DMS153 (cell line): ENCODE results near the gene ARHGEF6.
"Not testable (repeated sequence)": the region's sequence is repeated elsewhere in the genome, so short reads cannot be mapped to it uniquely, and the experiment has no call there.

Experiments used
- DNase-seq: peaks from one replicate; lab custom pipeline; 2025; lab: John Stamatoyannopoulos, UW

ARHGEF6 gene

GRCh38 chrX:136780763-136781162 is at the start of gene ARHGEF6:
TSS of gene ARHGEF6 (minus strand) at chrX:136780932. CDS start at chrX:136780882, 50 bp downstream.
- DNase-seq = no peak

DNA sequence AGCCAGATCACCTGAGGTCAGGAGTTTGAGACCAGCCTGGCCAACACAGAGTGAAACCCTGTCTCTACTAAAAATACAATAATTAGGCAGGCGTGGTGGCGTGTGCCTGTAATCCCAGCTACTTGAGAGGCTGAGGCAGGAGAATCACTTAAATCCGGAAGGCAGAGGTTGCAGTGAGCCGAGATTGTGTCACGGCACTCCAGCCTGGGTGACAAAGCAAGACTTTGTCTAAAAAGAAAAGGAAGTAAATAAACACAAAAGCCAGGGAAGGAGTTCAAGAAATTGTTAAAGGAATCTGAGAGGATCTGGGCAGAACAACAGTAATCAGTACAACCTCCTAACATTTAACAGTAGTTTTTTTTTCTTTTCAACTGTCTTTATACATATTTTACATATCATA is 48.7 kb upstream of the ARHGEF6 start:
- DNase-seq = no peak

GRCh38 chrX:136828830-136829229 is 48.1 kb upstream of the ARHGEF6 start:
- no peak for DNase-seq

DNA sequence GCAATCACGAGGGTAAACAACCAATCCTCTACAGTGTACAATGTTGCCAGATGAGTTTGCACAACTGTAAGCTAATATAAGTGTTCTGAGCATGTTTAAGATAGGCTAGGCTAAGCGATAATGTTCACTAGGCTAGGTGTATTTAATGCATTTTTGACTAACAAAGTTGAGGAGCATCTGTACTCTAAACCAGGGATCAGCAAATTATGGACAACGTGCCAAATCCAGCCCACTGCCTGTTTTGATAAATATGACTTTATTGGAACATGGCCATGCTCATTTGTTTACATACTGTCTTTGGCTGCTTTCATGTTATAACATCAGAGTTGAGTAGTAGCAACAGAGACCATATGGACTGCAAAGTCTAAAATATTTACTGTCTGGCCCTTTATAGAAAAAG is 46.3 kb upstream of the ARHGEF6 start:
- peak; percentile 23 for DNase-seq

DNA sequence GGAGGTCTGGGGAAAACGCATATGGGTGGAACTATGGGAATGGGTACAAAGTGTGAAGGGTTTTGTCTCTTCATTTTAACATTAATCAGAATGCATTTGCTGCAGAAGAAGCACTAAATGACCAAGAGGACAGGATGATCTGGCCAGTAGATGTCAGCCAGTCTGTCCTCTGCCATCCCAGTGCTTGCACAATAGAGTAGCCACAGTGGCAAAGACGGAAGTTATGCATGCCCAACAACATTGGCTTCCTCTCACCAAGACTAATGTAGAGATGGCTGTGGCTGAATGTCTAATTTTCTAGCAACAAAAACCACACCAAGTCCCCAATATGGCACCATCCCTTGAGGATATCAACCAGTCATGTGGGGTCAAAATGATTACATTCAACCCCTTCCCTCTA is 45.0 kb upstream of the ARHGEF6 start:
- DNase-seq = no peak

DNA sequence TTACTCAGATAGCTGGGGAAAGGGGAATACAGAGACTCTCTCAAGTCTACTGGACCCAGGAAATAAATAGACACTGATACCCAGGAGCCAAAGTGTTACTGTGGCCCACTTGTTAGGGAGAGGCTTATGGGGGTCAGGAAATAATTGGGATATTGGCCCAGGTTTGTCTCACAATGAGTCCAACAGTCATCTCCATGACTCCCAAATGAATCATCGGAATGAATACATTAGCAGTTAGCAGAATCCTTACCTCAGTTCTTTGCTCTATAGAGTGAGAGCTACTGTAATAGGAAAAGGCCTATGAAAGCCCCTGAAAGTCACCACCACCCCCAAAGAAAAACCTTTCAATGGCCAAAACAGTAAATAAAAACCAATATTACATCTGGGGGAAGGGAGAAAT is 42.4 kb upstream of the ARHGEF6 start:
- no peak for DNase-seq

DNA sequence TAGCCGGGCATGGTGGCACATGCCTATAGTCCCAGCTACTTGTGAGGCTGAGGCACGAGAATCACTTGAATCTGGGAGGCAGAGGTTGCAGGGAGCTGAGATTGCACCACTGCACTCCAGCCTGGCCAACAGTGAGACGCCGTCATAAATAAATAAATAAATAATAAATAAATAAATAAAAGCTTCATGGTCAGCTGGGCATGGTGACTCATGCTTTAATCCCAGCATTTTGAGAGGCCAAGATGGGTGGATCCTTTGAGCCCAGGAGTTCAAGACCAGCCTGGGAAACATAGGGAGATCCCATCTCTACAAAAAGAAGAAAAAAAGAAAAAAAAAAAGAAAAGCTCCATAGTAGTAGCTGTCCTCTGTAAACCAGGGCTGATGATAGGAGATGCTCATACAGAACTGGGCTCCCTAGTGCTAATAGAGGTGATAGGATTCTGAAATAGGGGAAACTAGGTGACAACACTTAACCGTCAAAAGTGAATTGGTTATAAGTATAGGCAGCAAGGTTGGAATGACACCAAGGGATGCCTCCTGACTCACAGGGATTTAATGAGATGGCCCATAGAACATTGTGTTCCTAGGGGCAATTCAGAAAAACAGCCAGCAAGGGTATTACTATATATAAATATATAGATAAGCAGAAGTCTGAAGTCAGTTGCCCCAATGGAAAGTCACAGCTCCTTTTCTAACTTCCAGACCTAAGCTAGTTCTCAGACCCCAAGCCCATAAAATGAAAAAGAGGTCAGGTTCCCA is 41.8 kb upstream of the ARHGEF6 start:
- DNase-seq = no peak

- DNase-seq = not testable (repeated sequence)
Observed at GRCh38 chrX:136819756-136820155, 39.0 kb upstream of the ARHGEF6 start.

- DNase-seq = no peak
Observed at GRCh38 chrX:136819031-136819703, 38.4 kb upstream of the ARHGEF6 start.

GRCh38 chrX:136816975-136817374 is 36.2 kb upstream of the ARHGEF6 start:
- DNase-seq = no peak

GRCh38 chrX:136814847-136815750 is 34.4 kb upstream of the ARHGEF6 start:
- no peak for DNase-seq

- DNase-seq = no peak
Observed at GRCh38 chrX:136812286-136812685, 31.6 kb upstream of the ARHGEF6 start.

DNA sequence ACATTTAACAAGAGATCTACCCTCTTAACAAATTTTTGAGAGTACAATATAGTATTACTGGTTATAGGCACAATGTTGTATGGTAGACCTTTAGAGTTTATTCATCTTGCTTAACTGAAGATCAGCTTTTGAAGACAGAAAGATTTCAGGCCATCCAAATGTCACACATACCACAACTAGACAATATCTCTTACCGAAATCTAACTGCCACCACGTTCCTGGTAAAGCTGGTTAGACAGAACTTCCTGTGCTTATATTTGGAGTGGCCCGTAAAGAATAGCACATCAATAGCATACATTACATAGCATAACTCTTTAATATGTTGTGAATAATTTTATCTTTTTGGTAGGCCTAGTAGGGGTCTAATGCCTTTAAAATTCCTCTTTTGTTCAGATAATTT is 29.8 kb upstream of the ARHGEF6 start:
- no peak for DNase-seq

GRCh38 chrX:136806891-136807410 is 26.2 kb upstream of the ARHGEF6 start:
- DNase-seq = no peak

DNA sequence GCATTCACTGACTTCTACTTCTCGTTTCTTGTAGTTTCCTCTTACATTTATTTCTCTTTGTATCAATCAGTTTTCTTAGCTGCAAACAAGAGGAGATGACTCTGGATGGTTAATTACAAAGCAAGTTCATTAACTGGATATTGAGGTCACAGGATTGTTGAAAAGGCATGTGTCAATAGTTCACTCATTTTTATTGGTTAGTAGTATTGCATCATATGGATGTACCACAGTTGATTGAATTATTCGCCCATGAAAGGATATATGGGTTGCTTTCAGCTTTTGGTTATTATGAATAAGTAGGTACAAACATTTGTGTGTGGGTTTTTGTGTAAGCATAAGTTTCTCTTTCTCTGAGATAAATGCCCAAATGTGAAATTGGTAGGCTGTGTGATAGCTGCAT is 21.8 kb upstream of the ARHGEF6 start:
- DNase-seq = no peak

DNA sequence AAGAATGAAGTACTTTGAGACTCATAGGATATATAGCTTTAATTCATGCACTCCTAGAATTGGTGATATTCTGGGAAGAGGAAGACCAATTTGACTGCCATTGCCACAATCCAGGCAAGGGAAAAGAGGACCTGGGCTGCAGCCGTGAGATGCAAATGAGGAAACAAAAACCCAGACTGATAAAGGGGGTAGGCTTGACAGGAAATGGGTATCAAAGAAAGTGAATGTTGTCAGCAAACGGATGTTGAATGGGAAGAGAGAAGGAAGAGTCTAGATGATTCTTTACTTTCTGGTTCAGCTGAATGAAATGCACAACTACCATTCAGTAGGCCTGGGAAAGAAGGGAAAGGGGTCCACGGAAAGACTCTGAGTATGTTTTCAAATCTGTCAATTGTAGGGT is 17.1 kb upstream of the ARHGEF6 start:
- no peak for DNase-seq

DNA sequence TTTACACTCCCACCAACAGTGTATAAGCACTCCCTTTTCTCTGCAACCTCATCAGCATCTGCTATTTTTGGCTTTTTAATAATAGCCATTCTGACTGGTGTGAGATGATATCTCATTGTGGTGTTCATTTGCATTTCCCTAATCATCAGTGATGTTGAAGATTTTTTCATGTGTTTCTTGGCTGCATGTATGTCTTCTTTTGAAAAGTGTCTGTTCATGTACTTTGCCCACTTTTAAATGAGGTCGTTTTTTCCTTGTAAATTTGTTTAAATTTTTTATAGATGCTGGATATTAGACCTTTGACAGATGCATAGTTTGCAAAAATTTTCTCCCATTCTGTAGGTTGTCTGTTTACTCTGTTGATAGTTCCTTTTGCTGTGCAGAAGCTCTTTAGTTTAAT is 14.4 kb upstream of the ARHGEF6 start:
- DNase-seq = not testable (repeated sequence)

DNA sequence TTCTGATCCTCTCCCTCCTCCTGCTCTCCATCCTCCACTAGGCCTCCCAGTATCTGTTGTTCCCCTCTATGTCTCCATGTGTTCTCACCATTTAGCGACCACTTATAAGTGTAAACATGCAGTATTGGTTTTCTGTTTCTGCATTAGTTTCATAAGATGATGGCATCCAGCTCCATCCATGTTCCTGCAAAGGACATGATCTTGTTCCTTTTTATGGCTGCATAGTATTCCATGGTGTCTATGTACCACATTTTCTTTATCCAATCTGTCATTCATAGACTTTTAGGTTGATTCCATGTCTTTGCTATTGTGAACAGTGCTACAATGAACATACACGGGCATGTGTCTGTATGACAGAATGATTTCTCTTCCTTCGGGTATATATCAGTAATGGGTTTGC is 13.9 kb upstream of the ARHGEF6 start:
- not testable (repeated sequence) for DNase-seq

DNA sequence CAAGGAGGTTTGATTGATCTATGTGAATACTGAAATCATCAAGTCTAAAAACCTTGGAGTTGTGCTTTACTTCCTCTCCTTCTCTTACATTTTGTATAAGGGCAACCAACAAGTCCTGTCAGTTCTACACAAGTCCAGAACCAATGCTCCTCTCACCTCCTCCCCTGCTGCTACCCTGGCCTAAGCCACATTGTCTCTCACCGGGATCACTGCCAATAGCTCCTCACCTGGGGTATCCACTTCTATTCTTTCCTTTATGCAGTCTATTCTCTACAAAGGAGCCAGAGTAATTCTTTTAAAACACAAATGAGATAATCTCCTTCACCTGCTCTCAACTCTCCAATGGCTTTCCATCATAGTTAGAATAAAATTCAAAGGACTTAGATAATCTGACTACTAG is 13.3 kb upstream of the ARHGEF6 start:
- DNase-seq = peak; percentile 18

DNA sequence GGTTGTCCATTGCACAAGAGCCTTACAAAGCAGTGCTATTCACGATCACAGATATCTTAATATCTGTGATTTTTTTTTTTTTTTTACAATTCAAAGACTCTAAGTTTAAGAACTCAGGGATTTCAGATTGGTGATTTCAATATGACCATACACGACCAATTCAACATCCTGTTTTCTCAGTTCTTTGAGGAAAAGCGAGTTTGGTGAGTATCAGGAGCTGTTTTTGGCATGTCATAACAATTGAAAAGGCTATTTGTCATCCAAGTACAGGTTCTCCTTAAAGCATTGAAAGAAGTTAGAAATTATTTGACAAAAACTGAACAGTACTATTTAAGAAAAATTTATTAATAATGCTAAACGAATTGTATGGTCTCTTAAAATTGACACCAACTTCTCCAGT is 9.1 kb upstream of the ARHGEF6 start:
- no peak for DNase-seq

DNA sequence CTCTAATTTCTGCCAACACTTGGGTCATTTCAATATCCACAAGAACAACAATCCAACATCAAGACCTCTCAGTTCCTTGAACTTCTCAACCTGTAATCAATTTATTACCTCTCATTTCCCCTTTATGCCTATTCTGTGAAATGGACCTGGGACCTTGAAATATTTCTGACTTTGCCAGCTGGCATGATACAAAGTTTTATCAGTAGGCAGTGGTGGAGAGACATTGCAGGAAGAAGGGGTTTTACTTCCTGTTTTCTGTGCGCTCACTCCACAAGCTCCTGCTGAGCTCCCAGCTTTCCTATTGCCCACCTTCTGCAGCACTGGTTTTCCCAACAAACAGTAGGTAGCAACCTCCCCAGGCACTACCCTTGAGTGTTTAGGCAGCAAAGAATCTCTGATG is 3.5 kb upstream of the ARHGEF6 start:
- DNase-seq = no peak

DNA sequence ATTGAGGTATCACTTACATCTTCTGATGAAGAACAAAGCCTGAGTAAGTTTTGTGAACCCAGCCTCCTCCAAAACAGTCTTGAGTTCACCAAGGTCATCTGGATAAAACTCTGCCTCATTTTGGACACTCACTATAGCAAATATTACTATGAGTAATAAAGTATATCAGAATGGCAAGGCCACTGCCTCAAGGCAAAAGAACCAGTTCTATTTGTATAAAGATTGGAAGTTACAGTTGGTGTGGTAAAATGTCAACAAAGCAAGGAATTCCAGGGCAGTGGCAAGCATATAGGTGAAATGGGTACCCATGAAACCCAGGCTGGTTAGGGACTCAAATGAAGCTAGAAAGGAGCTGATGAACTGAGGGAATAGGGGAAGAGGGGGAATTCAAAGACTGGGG is 2.4 kb upstream of the ARHGEF6 start:
- no peak for DNase-seq
